ENCODE data around the gene MKNK1.

The MKNK1 gene

GRCh38 chr1:46530311-46530710 lies 73.8 kb downstream of the MKNK1 start:
- no peak for DNase-seq (ENCODE audit: low read depth)
- H3K4me3 ChIP-seq (ENCODE audit: low read depth, low read length) = no peak overlapping the region
- TF ChIP-seq MAX (IDR thresholded peaks at IDR 0.05; ENCODE audit: low read depth, low read length) (no peak), MYC (IDR thresholded peaks at IDR 0.05; ENCODE audit: low read depth, low read length) (no peak), POLR2A (IDR thresholded peaks at IDR 0.05; ENCODE audit: extremely low read depth, insufficient read length) (no peak), CTCF (IDR thresholded peaks at IDR 0.05; ENCODE audit: low read depth, low read length) (no peak)

GRCh38 chr1:46529031-46529630 lies 74.9 kb downstream of the MKNK1 start:
- no peak for DNase-seq (ENCODE audit: low read depth)

GRCh38 chr1:46528297-46528955 lies 75.6 kb downstream of the MKNK1 start:
- peak; percentile 25 for DNase-seq (ENCODE audit: low read depth)
- TF ChIP-seq MYC (IDR thresholded peaks at IDR 0.05; ENCODE audit: low read depth, low read length) = no peak
- no peak for TF ChIP-seq MAX (IDR thresholded peaks at IDR 0.05; ENCODE audit: low read depth, low read length)
- no peak for TF ChIP-seq POLR2A (IDR thresholded peaks at IDR 0.05; ENCODE audit: extremely low read depth, insufficient read length)
- TF ChIP-seq CTCF (IDR thresholded peaks at IDR 0.05; ENCODE audit: low read depth, low read length) = peak; percentile 16
- H3K4me3 ChIP-seq (ENCODE audit: low read depth, low read length) = no peak overlapping the region

More at GRCh38 chr1:46529031-46529630, 74.9 kb downstream of the MKNK1 start:
- no peak overlapping the region for H3K4me3 ChIP-seq (ENCODE audit: low read depth, low read length)
- TF ChIP-seq POLR2A (IDR thresholded peaks at IDR 0.05; ENCODE audit: extremely low read depth, insufficient read length) = no peak
- no peak for TF ChIP-seq CTCF (IDR thresholded peaks at IDR 0.05; ENCODE audit: low read depth, low read length)
- TF ChIP-seq MAX (IDR thresholded peaks at IDR 0.05; ENCODE audit: low read depth, low read length) = no peak

- peak; percentile 78 for TF ChIP-seq MAX (IDR thresholded peaks at IDR 0.05; ENCODE audit: low read depth, low read length)
- TF ChIP-seq POLR2A (IDR thresholded peaks at IDR 0.05; ENCODE audit: extremely low read depth, insufficient read length) = no peak
- peak; percentile 77 for TF ChIP-seq CTCF (IDR thresholded peaks at IDR 0.05; ENCODE audit: low read depth, low read length)
- TF ChIP-seq MYC (IDR thresholded peaks at IDR 0.05; ENCODE audit: low read depth, low read length) = no peak; the same call in 1 of the 2 replicates
- no peak overlapping the region for H3K4me3 ChIP-seq (ENCODE audit: low read depth, low read length)
- DNase-seq (ENCODE audit: low read depth) = peak; percentile 76
Measured at GRCh38 chr1:46527474-46528296, 76.4 kb downstream of the MKNK1 start.

- no peak for DNase-seq (ENCODE audit: low read depth)
- TF ChIP-seq MYC (IDR thresholded peaks at IDR 0.05; ENCODE audit: low read depth, low read length) = no peak
- no peak for TF ChIP-seq POLR2A (IDR thresholded peaks at IDR 0.05; ENCODE audit: extremely low read depth, insufficient read length)
- TF ChIP-seq CTCF (IDR thresholded peaks at IDR 0.05; ENCODE audit: low read depth, low read length) = no peak
- no peak for TF ChIP-seq MAX (IDR thresholded peaks at IDR 0.05; ENCODE audit: low read depth, low read length)
Measured at GRCh38 chr1:46526691-46527291, 77.3 kb downstream of the MKNK1 start.

More at GRCh38 chr1:46526691-46527291, 77.3 kb downstream of the MKNK1 start:
- H3K4me3 ChIP-seq (ENCODE audit: low read depth, low read length) = no peak overlapping the region
